ENCODE measurements around the gene TMEM63A. TPM values are rescaled to one million over a fixed set of nuclear protein-coding genes. Genes with fewer than 3 reads are reported as not detected.

TMEM63A gene
- polyA plus RNA-seq, 1 donor (not counting 4 experiments of a cell fraction or from before 2014, with no cell fraction given): 16.5 TPM

- Histone ChIP-seq H4K20me1 (ENCODE audit: control insufficient read depth, extremely low read depth, insufficient read depth, low read length) (no peaks in the 10 kb centered on the region), H2AFZ (ENCODE audit: control insufficient read depth, low read length) (no peak overlapping the region), H3K9me3 (ENCODE audit: control insufficient read depth, low read depth, low read length) (no peaks in the 10 kb centered on the region), H3K27me3 (ENCODE audit: control insufficient read depth, extremely low read depth, insufficient read depth, low read length) (no peaks in the 10 kb centered on the region), H3K4me1 (ENCODE audit: control insufficient read depth, extremely low read depth, insufficient read depth, low read length) (peaks cover 3% of the 10 kb centered on the region), H3K4me2 (ENCODE audit: control insufficient read depth, extremely low read depth, insufficient read depth, low read depth, low read length) (no peak overlapping the region), H3K27ac (ENCODE audit: control insufficient read depth, insufficient read depth, low read length) (no peak overlapping the region), H3K79me2 (ENCODE audit: control insufficient read depth, insufficient read depth, low read length) (no peaks in the 10 kb centered on the region), H3K9ac (ENCODE audit: control insufficient read depth, extremely low read depth, insufficient read depth, low read length) (no peak overlapping the region), H3K36me3 (ENCODE audit: control insufficient read depth in 2 of 2, extremely low read depth in 1 of 2, insufficient read depth in 2 of 2, low read length in 2 of 2) (no peaks in the 10 kb centered on the region), H3K4me3 (ENCODE audit: control insufficient read depth in 2 of 3, extremely low read depth in 1 of 3, insufficient read depth in 2 of 3, low read depth in 1 of 3, low read length in 3 of 3) (no peak overlapping the region), H3K9me1 (ENCODE audit: control insufficient read depth, extremely low read depth, insufficient read depth, low read length) (peaks cover 3% of the 10 kb centered on the region)
- dilution Hi-C loops (cut with MboI; ENCODE audit: extremely low pct_ligation_motif_present, low sequenced_read_pairs): no loop called here
- TF ChIP-seq, protein P1, sequence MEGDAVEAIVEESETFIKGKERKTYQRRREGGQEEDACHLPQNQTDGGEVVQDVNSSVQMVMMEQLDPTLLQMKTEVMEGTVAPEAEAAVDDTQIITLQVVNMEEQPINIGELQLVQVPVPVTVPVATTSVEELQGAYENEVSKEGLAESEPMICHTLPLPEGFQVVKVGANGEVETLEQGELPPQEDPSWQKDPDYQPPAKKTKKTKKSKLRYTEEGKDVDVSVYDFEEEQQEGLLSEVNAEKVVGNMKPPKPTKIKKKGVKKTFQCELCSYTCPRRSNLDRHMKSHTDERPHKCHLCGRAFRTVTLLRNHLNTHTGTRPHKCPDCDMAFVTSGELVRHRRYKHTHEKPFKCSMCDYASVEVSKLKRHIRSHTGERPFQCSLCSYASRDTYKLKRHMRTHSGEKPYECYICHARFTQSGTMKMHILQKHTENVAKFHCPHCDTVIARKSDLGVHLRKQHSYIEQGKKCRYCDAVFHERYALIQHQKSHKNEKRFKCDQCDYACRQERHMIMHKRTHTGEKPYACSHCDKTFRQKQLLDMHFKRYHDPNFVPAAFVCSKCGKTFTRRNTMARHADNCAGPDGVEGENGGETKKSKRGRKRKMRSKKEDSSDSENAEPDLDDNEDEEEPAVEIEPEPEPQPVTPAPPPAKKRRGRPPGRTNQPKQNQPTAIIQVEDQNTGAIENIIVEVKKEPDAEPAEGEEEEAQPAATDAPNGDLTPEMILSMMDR (optimal IDR thresholded peaks at IDR 0.05 in 1 of 3, IDR thresholded peaks at IDR 0.05 in 1 of 3, conservative IDR thresholded peaks at IDR 0.05 in 1 of 3; ENCODE audit: extremely low read depth in 1 of 3, insufficient read depth in 2 of 3, low read length in 3 of 3): no peak
- TF ChIP-seq EZH2 (IDR thresholded peaks at IDR 0.05; ENCODE audit: low read length): no peak
- no peak for FAIRE-seq
- no peak for DNase-seq (ENCODE audit: low read depth, low spot score)
These were observed 53.4 kb downstream of the TMEM63A start for GRCh38 chr1:225828706-225829345.

DNA sequence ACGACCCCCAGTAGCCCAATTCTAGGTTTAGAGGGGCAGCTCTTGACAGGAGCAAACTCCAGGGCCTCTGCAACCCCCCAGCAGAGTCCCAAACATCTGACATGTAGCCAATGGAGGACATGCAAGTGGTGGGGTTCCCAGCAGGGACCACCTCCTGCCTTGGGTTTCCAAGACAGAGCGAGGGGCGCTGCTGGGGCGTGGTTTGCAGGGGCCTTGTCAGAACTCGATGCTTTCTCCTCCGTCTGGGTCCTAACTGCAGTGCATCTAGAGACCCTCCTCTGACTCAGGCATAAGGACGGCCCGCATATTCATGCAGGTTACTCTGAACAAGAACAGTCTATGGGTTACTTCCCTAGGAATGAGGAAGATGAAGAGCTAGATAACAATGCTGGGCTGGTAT is 55.1 kb downstream of the TMEM63A start:
- dilution Hi-C loops (cut with MboI; ENCODE audit: extremely low pct_ligation_motif_present, low sequenced_read_pairs): no loop called here
- Histone ChIP-seq H3K4me1 (ENCODE audit: control insufficient read depth, extremely low read depth, insufficient read depth, low read length) (peaks cover 3% of the 10 kb centered on the region), H3K27ac (ENCODE audit: control insufficient read depth, insufficient read depth, low read length) (no peak overlapping the region), H3K79me2 (ENCODE audit: control insufficient read depth, insufficient read depth, low read length) (no peaks in the 10 kb centered on the region), H4K20me1 (ENCODE audit: control insufficient read depth, extremely low read depth, insufficient read depth, low read length) (no peaks in the 10 kb centered on the region), H2AFZ (ENCODE audit: control insufficient read depth, low read length) (no peak overlapping the region), H3K9me3 (ENCODE audit: control insufficient read depth, low read depth, low read length) (no peaks in the 10 kb centered on the region), H3K4me3 (ENCODE audit: control insufficient read depth in 2 of 3, extremely low read depth in 1 of 3, insufficient read depth in 2 of 3, low read depth in 1 of 3, low read length in 3 of 3) (no peak overlapping the region), H3K9ac (ENCODE audit: control insufficient read depth, extremely low read depth, insufficient read depth, low read length) (no peak overlapping the region), H3K36me3 (ENCODE audit: control insufficient read depth in 2 of 2, extremely low read depth in 1 of 2, insufficient read depth in 2 of 2, low read length in 2 of 2) (no peaks in the 10 kb centered on the region), H3K4me2 (ENCODE audit: control insufficient read depth, extremely low read depth, insufficient read depth, low read depth, low read length) (no peak overlapping the region), H3K9me1 (ENCODE audit: control insufficient read depth, extremely low read depth, insufficient read depth, low read length) (peaks cover 3% of the 10 kb centered on the region), H3K27me3 (ENCODE audit: control insufficient read depth, extremely low read depth, insufficient read depth, low read length) (no peaks in the 10 kb centered on the region)
- TF ChIP-seq EZH2 (IDR thresholded peaks at IDR 0.05; ENCODE audit: low read length): no peak
- TF ChIP-seq, protein P1 (optimal IDR thresholded peaks at IDR 0.05 in 1 of 3, IDR thresholded peaks at IDR 0.05 in 1 of 3, conservative IDR thresholded peaks at IDR 0.05 in 1 of 3; ENCODE audit: extremely low read depth in 1 of 3, insufficient read depth in 2 of 3, low read length in 3 of 3): no peak
- no peak for DNase-seq (ENCODE audit: low read depth, low spot score)
- no peak for FAIRE-seq

All from keratinocyte (primary cell).